ENCODE measurements around the gene KIAA1671.
A peak's percentile ranks its signal among the peaks of the same experiment; 100 is the strongest.

Gene KIAA1671

DNA sequence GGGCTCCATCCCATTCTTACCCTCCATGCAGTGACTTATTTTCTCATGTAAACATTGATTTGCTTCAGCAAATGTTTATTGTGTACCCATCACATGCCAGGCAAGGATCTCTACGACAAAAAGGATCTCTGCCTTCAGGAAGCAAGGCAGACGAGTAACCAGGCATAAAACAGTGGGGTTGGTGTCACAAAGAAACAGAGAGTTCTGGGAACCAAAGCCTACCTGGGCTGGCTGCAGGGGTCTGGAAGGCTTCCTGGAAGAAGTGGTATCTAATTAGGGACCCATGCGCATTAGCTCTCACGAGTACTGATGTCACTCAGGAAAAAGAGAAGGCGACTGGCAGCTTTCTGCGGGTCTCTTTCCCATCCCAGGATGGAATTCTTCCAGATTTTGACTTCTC lies 44.5 kb downstream of the KIAA1671 start:
- in situ Hi-C loops (cut with MboI; ENCODE audit: low pct_unique_long_range_greater_than_20kb, low sequenced_read_pairs) = no loop called here
- DNase-seq = no peak

DNA sequence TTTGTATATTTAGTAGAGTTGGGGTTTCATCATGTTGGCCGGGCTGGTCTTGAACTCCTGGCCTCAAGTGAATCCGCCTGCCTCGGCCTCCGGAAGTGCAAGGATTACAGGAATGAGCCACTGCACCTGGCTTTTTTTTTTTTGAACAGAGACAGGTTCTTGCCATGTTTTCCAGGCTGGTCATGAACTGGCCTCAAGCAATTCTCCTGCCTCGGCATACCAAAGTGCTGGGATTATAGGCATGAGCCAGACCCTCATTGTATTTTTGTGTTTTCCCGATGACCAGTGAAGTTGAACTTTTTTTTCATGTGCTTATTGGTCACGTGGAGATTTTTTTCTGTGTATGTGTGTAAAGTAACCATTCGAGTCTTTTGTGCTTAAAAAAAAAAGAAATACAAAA lies 48.2 kb downstream of the KIAA1671 start:
- in situ Hi-C loops (cut with MboI; ENCODE audit: low pct_unique_long_range_greater_than_20kb, low sequenced_read_pairs) = no loop called here

DNA sequence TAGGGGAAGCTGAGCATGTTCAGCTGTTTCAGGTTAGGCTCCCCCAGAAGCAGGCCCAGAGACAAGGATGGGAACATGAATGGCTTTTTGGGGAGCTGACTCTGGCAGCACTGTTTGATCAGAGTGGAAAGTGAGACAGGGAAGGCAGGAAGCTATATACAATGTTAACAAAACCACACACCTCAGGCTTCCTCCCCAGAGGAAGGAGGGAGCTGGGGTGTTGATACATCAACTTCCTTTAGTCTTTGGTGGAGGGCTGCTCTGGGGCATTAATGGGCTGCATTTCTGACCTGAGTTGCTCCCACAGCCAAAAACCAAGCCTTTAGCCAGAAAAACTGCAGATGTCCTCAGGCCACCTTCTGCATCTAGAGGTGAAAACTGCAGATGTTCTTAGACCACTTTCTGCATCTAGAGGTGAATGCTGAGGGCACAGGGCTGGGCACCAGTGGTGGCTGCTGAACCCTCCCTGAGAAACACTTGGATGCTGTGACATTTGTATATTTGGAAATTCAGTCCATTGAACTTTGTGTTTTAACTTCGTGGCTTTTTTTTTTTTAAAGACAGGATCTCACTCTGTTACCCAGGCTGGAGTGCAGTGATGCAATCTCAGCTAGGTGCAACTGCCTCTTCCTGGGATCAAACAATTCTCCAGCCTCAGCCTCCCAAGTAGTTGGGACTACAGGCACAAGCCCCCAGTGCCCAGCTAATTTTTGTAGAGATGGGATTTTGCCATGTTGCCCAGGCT lies 49.9 kb downstream of the KIAA1671 start:
- in situ Hi-C loops (cut with MboI; ENCODE audit: low pct_unique_long_range_greater_than_20kb, low sequenced_read_pairs) = no loop called here
- DNase-seq = peak; percentile 43

More for the DNA sequence above, 48.2 kb downstream of the KIAA1671 start:
- no peak for DNase-seq

DNA sequence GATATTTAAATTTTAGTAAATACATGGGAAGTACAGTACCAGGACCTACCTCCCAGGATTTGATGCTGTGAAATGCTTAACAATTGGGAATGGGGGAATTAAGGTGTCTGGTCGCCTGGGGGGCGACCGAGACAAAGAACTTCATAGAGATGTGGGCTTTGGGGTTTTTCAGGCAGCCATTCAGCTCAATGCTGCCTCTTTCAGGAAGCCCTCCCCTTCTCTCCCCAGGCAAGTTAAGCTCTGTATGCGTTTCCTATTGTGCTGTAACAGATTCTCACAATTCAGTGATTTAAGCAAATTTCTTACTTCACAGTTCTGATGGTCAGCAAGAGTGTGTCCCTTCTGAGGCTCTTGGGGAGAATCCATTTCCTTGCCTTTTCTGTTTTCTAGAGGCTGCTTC lies 53.8 kb downstream of the KIAA1671 start:
- no peak for DNase-seq
- in situ Hi-C loops (cut with MboI; ENCODE audit: low pct_unique_long_range_greater_than_20kb, low sequenced_read_pairs) = no loop called here

DNA sequence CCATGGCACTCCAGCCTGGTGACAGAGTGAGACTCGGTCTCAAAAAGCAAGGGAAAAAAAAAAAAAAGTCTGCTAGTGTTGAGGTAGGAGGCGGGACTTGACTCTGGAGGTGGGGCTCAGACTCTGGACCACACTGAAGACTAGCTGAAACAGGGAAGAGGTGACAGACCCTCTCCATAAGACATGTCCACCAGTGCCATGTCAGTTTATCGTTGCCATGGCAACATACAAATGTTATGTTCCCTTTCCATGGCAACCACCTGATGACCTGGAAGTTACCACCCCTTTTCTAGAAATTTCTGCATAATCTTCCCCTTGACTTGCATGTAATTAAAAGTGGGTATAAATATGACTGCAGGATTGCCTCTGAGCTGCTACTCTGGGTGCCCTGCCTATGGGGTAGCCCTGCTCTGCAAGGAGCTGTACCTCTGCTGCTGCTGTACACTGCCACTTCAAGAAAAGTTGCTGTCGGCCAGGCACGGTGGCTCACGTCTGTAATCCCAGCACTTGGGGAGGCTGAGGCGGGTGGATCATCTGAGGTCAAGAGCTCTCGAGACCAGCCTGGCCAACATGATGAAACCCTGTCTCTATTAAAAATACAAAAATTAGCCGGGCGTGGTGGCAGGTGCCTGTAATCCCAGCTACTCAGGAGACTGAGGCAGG lies 55.1 kb downstream of the KIAA1671 start:
- DNase-seq = peak; percentile 36
- in situ Hi-C loops (cut with MboI; ENCODE audit: low pct_unique_long_range_greater_than_20kb, low sequenced_read_pairs) = no loop called here

DNA sequence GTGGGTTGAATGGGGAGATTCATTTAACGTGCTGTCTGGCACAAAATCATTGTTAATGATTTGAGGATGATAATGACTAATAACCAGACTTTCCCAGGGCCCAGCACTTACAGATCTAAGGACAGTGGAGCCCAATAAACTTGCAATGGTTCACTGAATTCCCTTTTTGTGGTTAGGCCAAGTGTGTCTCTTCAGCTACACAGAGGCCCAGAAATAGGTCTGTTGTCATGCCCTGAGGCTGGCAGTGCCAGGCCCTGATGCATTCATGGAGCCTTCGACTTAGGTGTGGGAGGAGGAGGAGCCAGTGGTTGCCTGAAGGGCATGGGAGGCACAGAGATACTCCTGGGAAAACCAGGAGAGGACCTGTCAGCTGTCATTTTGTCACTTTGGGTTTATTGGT lies 56.1 kb downstream of the KIAA1671 start:
- in situ Hi-C loops (cut with MboI; ENCODE audit: low pct_unique_long_range_greater_than_20kb, low sequenced_read_pairs) = no loop called here
- DNase-seq = no peak

DNA sequence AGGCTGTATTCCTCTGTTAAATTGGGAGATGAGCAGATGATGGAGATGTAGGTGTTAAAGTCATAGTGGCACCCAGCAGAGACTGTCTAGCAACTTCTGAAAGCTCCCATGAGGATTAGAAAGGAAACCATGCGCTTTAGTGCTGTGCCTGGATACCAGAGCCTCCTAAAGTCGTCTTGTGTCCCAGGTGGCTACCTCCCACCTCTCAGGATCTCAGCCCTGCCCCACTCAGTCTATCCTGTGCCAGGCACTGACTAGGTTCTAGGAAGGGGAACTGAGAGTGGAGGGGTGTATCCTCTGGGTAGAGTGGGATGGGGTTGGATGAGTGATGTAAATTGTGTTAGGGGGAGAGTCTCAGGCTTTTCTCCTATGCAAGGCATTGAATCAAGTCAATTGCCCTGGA lies 60.2 kb downstream of the KIAA1671 start:
- in situ Hi-C loops (cut with MboI; ENCODE audit: low pct_unique_long_range_greater_than_20kb, low sequenced_read_pairs) = no loop called here
- no peak for DNase-seq

DNA sequence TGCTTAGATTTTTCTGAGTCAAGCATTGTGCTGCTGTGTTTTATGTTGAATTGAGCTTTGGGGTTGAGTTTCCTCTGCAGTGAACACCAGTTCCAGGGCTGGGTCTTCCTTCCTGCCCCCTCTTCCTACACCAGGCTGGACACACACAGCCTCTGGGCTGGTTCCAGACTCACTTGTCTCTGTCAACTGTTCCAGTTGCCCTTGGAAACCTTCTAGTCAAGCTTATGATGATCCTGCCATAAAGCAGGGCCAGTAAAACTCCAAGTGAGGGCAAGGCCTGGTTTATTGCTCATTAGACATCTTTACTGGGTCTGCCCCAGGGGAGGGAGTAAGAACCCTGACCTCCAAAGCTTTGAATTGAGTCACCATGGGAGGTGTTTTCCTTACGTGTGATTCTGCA lies 61.1 kb downstream of the KIAA1671 start:
- no peak for DNase-seq
- in situ Hi-C loops (cut with MboI; ENCODE audit: low pct_unique_long_range_greater_than_20kb, low sequenced_read_pairs) = no loop called here

DNA sequence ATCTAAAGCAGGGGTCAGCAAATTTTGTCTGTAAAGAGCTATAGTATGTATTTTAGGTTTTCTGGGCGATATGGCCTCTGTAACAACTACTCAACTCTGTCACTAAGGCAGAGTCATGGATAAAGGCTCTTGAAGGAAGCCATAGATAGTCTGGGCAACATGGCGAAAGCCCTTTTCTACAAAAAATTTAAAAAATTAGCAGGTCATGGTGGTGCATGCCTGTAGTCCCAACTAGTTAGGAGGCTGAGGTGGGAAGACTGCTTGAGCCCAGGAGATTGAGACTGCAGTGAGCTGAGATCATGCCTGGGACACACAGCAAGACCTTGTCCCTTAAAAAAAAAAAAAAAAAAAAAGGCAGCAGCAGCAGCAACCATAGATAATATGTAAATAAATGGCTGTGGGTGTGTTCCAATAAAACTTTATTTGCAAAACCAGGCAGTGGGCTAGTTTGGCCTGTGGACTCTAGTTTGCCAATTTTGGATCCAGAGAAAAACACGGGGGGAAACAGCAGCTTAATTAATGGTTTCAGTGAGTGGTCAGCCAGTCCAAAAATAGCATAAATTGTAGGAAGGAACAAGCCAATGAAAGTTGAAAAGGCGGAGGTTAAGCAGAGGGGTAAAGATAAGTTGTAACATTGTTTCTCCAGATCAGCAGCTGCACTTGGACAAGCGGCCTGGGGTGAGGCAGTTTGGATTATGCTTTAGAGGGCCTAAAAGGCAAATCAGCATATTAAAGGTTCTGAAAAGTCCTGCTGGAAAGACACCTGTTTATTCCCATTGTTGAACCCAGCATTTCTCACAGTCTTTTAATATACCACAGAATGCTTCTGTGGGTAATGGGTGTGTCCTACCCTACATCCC lies 62.6 kb downstream of the KIAA1671 start:
- in situ Hi-C loops (cut with MboI; ENCODE audit: low pct_unique_long_range_greater_than_20kb, low sequenced_read_pairs) = no loop called here
- DNase-seq = no peak

DNA sequence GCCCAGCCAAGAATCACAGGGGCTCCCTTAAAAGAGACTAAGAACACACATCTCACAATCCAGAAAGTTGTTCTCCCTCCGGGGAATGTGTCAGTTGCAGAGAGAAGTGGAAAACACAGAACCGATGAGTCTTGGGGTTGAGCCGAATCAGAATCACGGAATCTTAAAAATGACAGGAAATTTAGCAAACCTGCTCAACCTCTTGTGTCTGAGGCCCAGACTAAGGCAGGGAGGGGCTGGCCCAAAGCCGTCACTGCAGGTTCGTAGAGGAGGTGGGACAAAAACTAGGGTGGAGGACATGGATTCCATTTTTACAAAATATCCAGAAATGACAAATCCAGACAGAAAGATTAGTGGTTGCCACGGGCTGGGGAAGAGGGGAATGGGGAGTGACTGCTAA lies 63.8 kb downstream of the KIAA1671 start:
- no peak for DNase-seq
- in situ Hi-C loops (cut with MboI; ENCODE audit: low pct_unique_long_range_greater_than_20kb, low sequenced_read_pairs) = no loop called here

DNA sequence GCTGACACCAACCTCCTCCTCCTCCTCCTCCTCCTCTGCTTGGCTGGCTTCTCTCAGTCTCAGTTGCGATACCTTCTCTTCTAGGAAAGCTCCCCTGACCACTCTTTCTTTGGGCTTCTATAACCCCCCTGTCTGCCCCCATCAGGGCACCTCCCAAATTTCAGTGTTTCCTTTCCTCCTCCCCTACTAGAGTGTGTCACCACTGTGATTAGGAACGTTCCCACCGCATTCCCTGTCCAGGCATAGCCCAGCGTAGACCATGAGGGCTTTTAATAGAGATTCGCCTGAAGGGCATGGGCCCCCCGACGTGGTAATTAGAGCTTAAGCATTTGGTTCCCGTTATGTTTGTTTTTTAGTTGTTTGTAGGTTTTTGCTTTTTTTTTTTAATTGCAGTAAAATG lies 65.5 kb downstream of the KIAA1671 start:
- no peak for DNase-seq
- in situ Hi-C loops (cut with MboI; ENCODE audit: low pct_unique_long_range_greater_than_20kb, low sequenced_read_pairs) = no loop called here

DNA sequence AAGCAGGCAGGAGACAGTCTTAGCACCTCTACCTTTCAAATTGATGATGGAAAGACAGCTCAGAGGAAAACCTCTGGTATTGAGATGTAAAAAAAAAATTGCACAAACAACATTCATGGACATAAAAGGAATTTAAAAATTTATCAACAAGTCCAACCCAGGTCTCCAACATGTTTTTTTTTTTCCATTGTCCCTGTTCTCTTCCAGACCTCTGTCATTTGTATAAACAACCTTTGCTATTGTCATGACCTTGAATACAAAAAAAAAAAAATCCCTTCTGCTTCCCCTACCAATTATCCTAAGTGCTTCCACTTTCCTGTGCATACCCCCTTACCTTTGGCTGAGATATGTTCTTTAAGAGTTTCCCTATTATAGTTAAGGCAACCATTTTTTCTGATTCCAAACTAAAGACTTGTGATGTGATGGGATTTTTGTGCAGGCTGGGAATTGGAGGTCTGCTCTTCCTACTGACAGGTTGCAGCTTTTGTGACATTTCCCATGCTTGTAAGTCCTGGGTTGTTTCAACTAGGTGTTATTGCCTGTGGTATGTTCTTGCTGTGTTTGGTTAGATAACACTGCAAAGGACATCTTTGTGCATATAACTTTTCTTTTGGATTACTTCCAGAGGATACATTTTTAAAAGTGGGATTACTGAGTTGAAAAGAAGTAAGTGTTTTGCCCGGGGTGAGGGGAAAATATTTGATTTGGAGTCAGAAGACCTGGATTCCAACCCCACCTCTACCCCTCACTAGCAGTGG lies 67.1 kb downstream of the KIAA1671 start:
- no peak for DNase-seq
- in situ Hi-C loops (cut with MboI; ENCODE audit: low pct_unique_long_range_greater_than_20kb, low sequenced_read_pairs) = no loop called here

DNA sequence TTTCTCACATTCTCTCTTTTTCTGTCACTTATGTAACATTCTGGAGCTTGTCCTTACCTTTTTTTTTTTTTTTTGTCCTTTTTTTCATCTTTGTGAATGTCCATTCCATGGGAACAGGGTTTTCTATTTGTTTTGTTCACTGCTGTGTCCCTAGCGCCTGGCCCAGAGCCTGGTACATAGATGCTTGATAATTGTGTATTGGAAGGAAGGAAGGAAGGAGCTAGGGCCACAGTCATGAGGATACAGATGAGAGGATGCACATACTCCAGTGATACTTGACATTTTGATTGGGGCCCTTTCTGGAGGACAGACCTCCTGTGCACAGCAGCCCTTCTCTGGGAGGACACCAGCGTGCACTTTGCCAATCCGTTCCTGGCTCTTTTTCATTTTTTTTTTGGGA lies 68.9 kb downstream of the KIAA1671 start:
- in situ Hi-C loops (cut with MboI; ENCODE audit: low pct_unique_long_range_greater_than_20kb, low sequenced_read_pairs) = no loop called here
- no peak for DNase-seq

DNA sequence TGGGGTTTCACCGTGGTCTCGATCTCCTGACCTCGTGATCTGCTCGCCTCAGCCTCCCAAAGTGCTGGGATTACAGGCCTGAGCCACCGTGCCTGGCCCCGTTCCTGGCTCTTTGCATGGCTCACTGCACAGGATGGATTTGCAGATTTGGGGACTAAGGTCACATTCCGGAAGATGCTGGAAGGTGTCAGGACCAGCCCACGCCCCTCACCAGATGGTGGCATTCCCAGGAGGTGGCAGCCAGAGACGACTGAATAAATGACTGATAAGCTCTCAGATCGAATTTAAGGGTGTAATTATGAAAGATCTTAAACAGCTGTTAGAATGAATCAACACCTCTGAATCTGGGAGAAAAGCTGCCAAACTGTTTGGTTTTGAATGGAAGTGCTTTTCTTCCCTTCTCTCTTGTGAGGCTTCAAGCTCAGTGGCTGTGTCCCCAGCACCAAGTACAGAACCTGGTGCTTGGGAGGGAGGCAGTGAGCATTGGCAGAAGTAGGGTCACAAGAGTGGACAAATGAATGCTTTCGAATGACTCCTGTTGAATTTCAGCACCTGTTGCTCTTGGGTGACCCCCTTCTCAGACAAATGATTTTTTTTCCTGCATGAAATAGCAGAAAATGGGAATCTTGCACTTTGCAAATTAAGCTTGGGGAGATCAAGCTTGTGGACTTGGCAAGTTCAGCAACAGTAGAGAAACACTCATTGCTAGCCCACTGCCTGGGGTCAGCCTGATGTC lies 69.6 kb downstream of the KIAA1671 start:
- in situ Hi-C loops (cut with MboI; ENCODE audit: low pct_unique_long_range_greater_than_20kb, low sequenced_read_pairs) = no loop called here
- DNase-seq = no peak

DNA sequence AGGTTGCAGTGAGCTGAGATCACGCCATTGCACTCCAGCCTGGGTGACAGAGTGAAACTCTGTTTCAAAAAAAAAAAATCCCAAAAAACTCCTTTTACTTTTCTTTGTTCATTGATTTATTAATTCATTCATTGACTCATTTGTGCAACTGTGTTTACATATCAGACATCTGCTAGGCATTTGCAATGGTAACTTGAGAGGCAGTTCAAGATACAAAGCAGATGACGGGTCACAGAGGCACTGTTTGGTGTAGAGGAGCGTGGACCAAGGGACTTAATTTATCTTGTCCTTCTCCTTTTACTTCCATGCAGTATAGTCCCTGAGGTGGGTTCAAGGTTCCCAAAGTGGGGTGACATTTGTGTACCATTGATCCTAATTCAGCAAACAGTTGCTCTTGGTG lies 71.4 kb downstream of the KIAA1671 start:
- in situ Hi-C loops (cut with MboI; ENCODE audit: low pct_unique_long_range_greater_than_20kb, low sequenced_read_pairs) = no loop called here
- no peak for DNase-seq

DNA sequence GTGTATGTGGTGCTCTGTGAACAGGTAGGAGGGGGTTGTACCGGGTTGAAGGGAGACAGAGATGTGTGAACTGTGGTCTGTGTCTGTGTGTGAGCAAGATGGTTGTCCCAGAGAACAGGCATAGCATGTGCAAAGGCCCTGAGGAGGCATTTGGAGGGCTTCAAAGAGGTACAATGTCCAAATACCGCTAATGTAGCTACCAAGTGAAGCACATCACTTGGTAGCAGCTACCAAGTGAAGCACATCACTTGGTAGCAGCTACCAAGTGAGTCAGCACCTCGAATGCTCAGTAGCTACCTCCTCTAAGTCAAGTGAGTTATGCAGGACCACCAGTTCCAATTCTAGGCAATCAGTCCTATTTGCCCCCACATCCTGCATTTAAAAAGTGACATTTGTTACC lies 72.4 kb downstream of the KIAA1671 start:
- no peak for DNase-seq
- in situ Hi-C loops (cut with MboI; ENCODE audit: low pct_unique_long_range_greater_than_20kb, low sequenced_read_pairs) = loop anchor here (25.0 kb wide), 1 partner anchor 88 kb away; the partner anchor contains the start of gene LHFPL7

DNA sequence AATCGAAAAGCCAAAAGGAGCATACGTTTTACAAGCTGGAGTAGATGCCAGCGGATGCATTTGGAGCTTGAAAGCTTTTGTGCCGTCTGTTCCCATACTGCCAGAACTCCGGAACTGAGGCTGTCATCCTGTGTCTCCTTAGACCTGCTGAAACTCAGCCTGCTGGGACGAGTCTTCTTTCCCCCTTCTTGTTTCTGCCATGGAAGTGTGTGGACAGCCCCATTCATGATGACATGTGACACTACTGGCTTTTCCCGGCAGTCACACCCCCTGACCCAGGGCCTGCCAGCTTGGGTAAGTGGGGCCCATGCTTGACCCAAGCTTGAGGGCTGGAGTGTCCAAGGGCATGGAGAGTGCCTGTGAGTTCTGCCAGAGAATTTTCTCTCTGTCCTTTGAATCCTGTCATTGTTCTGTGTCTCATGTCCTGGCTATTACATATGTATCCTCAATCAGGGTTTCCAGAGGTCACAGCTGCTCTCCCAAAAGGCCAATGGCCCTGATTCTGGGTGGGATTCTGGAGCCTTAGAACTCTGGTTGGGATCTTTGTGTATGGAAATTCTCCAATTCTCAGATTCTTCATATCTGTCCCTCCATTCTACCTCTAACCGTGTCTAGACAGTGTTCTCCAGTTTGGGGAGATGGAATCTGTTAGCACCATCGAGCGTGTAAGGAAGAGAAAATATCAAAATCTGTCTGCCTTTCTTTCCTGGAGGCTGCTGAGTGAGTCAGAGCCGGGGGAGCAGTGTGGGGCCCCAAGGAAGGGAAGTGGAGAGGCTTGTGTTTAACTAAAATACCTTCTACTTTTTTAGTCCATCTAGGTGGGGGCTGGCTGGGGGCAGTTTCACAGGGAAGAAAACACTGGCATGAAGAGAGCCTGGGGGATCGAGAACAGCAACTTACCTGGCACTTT lies 73.2 kb downstream of the KIAA1671 start:
- DNase-seq = peak; percentile 9
- in situ Hi-C loops (cut with MboI; ENCODE audit: low pct_unique_long_range_greater_than_20kb, low sequenced_read_pairs) = loop anchor here (25.0 kb wide), 1 partner anchor 88 kb away; the partner anchor contains the start of gene LHFPL7
